Midbrain (tissue), 1 donor: ENCODE results near the gene LCMT1.
"Not testable (repeated sequence)": the region's sequence is repeated elsewhere in the genome, so short reads cannot be mapped to it uniquely, and the experiment has no call there.

Experiments
- DNase-seq: peaks from one replicate; lab custom pipeline; 2025; lab: John Stamatoyannopoulos, UW

Gene LCMT1

GRCh38 chr16:25143928-25144327 lies 32.4 kb downstream of the LCMT1 start:
- DNase-seq: no peak

DNA sequence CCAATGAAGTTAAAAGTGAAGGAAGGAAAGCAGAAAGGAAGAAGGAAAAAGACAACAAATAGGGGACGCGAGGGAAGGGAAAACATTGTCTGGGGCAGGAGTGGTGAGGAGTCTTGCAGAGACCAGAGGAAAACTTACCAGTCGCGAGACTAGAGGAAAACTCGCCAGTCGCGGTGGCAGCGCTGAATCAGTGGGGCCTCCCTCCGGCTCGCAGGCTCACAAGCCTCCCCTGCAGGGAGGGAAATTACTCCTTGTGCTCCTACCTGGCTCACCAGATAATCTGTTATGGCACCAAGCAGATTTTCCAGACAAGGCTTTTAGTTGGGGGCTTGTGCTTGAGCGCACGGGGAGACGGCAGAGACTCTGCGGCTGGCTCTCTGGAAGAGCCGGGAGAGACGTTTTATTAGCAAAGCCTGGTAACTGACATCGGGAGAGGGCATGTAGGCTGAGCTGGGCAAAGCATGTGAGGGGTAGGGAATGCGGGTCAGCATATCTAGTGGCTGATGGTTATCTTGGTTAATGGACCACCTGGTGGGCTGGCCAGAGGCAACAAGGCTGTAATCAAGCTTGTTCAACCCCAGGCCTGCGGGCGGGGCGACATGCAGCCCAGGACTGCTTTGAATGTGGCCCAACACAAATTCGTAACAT lies 37.1 kb downstream of the LCMT1 start:
- DNase-seq: no peak

DNA sequence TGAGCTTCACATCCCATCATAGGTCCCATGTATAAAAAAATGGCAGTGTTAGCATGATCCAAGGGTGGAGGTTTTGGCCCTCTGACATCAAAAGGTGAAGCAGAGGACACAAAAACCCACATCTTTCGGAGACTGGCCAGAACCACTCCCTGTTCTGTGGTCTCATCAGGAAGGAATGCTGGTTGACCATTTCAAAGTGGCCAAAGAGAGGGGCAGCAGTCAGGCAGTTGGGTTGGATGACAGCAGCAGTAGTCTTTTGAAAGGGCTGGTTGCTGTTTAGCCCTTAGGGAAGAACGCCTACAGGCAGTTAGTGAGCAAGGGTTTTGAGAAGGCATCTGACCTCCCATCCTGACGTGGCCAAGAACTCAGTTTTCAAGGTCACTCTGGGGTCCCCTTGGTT lies 40.5 kb downstream of the LCMT1 start:
- no peak for DNase-seq

GRCh38 chr16:25155553-25156460 lies 44.3 kb downstream of the LCMT1 start:
- DNase-seq: no peak

DNA sequence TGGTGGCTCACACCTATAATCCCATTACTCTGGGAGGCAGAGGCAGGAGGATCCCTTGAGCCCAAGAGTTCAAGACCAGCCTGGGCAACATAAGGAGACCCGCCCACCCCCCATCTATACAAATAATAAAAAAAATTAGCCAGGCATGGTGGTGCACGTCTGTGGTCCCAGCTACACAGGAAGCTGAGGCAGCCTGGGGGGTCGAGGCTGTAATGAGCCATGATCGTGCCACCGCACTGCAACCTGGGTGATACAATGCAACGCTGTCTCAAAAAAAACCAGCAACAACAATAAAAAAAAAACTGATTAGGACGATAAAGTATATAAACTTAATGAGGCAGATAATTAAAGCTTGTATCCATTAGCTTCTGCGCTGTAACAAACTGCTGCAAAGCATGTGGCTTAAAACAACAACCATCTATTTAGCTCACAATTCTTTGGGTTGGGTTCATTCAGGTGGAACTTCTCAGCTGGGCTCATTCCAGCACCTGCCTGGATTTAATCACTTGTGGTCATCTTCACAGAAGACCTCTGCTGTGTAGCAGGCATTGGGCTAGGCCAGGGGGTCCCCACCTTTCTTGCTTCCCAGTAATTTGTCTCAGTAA lies 45.8 kb downstream of the LCMT1 start:
- DNase-seq: no peak

- DNase-seq: no peak
Observed at GRCh38 chr16:25158401-25158800, 46.9 kb downstream of the LCMT1 start.

GRCh38 chr16:25161753-25162367 lies 50.3 kb downstream of the LCMT1 start:
- DNase-seq: no peak

DNA sequence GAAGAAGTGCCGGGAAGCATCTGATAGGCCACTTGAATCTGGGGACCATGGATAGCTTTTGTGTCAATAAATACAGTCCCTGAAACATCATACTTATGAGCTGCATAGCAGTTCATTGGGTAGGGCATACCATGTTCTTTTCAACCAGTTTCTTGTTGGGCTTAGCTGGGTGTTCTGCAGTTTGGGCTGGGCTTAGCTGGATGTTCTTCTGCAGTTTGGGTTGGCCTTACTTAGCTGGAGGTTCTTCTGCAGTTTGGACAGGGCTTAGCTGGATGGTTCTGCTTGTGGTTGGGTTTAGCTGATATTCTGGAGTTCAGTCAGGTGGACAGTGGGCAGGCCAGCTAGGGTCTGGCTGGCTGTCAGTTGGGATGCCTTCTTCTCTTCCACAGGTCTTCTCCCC lies 52.1 kb downstream of the LCMT1 start:
- DNase-seq: no peak

DNA sequence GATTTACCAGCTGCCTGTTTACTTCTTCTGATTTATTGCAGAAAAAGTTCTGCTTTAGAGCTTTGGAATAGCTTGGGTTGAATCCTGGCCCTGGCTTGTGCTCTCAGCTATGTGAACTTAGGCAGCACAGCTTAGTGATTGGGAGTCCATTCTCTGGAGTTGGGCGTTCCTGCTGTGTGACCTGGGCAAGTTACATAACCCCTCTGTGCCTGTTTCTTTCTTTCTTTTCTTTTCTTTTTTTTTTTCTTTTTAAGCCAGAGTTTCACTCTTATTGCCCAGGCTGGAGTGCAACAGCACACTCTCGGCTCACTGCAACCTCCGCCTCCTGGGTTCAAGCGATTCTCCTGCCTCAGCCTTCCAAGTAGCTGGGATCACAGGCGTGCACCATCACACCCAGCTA lies 53.7 kb downstream of the LCMT1 start:
- no peak for DNase-seq

GRCh38 chr16:25167920-25168319 lies 56.4 kb downstream of the LCMT1 start:
- DNase-seq: not testable (repeated sequence)

- no peak for DNase-seq
Observed at GRCh38 chr16:25171390-25171789, 59.8 kb downstream of the LCMT1 start.

DNA sequence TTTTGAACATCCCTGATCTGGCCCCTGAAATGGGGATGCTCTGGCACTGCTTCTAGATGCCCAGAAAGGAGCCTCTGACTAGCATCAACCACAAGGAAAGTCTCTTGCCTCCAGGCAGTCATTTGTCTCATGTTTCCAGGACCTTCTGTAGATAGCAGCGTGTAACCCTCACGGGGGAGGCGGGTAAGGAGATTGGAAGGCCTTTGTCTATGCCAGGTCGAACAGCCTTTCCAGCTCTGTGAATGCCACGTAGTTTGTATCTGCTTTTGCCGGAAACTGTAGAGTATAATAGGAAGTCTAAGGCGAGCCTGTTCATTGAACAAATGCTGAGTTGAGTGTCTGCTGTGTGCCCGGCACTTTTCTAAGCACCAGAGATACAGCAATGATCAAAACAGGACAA lies 61.3 kb downstream of the LCMT1 start:
- DNase-seq: no peak

DNA sequence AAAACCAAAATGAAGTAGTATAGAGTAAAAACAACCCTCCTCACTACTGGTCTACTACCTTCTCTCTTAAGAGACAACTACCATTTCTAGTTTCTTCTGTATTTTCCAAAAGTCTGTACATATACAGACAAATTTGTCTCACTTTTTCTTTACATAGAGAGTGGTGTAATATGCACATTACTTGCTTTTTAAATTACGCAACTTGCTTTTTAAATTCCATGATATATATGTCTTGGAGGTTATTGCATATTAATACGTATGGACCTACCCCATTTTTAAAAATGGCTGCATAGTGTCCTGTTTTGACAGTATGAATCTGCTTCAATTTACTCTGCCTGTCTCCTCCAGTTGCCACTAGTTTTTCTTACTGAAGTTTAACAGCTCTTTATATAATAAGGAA lies 62.7 kb downstream of the LCMT1 start:
- DNase-seq: no peak

- no peak for DNase-seq
Observed at GRCh38 chr16:25176136-25176535, 64.6 kb downstream of the LCMT1 start.

DNA sequence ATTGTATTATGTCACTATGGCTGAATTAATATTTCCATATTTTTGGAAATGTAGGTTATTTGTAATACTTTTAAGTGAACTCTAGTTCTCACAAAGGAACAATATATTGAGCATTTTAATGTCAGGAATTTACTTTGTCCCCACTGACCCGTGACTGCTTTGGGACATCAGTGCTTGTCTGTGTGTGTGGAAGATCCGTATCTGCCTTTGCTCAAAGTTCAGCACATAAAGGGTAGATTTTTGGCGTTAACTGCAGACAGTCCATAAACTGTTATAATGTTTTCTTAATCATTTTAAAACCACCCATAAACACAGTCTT lies 65.9 kb downstream of the LCMT1 start:
- no peak for DNase-seq

DNA sequence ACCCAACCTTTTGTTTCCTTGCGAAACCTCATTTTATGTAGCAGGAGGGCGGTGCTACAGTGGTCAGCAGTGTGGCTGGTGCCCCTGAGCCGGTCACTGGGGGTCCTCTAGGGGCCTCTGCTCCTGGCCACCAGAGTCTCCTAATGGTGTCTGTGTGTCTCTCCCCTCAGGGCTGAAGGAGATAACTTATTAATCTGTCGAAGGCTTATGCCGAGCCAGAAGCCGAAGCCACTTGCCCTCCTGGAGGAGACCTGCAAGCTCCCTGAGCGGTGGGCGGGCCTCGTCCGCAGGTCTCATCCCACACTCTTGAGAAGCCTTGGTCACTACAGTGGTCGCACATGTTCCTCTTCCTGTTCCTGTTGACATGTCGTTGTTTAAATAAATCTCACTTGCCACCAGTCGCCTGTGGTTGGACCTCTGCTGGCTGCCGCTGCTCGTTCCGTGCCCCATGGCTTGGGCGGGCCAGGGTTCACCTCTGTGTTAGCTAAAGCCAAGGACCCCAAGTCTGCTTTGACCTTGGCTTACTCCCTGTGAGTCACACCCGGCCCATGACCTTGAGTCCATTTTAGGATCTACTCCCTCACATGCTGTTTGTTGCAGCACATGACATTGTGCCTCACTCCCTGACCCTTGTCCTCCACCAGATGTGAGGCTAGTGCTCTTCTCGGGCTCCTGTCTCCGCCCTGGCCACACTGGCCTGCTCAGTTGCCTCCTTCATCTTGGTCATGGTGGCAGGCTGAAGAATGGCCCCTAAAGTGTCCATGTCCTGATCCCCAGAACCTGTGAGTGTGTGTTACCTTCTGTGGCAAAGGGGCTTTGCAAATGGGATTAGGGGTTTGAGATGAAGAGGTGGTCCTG lies 66.5 kb downstream of the LCMT1 start:
- no peak for DNase-seq

DNA sequence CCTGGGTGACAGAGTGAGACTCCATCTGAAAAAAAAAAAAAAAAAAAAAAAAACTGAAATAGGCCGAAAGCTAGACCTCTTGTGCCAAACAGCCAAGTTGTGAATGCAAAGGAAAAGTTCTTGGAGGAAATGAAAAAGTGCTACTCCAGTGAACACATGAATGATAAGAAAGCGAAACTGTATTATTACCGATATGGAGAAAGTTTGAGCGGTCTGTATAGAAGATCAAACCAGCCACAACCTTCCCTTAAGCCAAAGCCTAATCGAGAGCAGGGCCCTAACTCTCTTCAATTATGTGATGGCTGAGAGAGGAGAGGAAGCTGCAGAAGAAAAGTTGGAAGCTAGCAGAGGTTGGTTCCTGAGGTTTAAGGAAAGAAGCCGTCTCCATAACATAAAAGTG lies 69.7 kb downstream of the LCMT1 start:
- DNase-seq: not testable (repeated sequence)

- no peak for DNase-seq
Observed at GRCh38 chr16:25184771-25185170, 73.2 kb downstream of the LCMT1 start.

DNA sequence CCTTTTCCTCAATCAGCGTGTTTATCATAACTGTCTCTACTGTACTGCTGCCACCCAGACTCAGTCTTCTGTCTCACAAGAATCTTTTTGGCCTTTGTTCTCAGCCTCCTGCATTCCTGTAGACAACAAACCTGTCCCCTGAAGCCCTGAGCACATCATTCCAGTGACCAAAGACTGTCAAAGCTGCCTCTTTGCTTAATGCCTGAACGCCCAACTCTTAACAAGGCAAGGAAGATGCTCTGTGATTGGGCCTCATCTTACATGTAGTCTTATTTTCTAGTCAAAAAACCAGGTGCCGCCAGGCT lies 75.9 kb downstream of the LCMT1 start:
- DNase-seq: no peak

DNA sequence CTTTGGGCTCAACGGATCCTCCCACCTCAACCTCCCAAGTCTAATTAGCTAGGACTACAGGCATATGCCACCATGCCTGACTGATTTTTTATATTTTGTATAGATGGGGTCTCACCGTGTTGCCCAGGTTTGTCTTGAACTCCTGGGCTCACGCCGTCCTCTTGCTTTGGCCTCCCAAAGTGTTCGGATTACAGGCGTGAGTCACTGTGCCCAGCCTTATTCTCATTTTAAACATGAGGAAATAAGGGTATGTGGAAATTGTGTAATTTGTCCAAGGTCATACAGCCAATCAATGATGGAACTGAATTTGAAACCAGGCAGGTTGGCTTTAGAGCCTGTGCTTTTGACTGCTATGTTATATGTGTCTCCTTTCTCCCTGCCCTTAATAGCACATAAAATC lies 77.8 kb downstream of the LCMT1 start:
- no peak for DNase-seq

DNA sequence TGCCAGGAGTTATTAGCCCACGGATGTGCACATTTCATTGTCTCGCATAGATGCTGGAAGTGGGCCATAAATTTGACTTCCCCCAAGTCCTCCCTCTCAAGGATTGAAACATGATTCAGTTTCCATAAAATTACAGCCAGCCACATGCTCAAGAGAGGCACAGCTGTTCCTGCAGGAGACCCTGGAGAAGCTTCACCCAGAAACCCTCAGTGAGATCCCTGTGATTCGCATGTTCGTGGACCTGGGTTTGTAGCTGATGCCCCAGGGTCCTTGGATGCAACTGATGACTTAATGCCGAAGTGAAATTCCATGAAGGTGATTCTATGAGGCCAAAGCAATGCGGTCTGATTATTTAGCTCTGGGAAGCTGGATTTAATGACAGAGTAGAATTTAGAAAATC lies 80.6 kb downstream of the LCMT1 start:
- DNase-seq: no peak

DNA sequence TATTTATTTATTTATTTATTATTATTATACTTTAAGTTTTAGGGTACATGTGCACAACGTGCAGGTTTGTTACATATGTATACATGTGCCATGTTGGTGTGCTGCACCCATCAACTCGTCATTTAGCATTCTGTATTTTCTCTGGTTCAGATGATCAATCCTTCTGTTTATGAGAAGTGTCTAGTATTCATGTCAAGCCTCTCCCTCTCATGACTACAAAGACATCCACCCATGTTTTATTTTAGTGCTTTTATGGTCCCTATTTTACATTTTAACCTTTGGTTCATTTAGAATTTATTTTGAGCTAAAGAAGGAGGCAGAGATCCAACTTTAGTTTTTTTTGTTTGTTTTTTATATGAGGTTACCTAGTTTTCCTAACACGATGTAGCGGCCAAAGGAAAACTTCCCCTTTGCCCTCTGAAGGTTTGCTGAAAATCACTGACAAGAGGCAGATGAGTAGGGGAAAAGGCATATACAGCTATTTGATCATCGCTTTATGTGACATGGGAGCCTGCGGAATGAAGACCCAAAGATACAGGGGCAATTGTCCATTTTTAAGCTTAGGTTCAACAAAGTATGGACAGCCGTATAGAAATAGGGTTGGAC lies 82.8 kb downstream of the LCMT1 start:
- no peak for DNase-seq
